ENCODE measurements around the gene ZPLD1.

- TF ChIP-seq, protein P1, sequence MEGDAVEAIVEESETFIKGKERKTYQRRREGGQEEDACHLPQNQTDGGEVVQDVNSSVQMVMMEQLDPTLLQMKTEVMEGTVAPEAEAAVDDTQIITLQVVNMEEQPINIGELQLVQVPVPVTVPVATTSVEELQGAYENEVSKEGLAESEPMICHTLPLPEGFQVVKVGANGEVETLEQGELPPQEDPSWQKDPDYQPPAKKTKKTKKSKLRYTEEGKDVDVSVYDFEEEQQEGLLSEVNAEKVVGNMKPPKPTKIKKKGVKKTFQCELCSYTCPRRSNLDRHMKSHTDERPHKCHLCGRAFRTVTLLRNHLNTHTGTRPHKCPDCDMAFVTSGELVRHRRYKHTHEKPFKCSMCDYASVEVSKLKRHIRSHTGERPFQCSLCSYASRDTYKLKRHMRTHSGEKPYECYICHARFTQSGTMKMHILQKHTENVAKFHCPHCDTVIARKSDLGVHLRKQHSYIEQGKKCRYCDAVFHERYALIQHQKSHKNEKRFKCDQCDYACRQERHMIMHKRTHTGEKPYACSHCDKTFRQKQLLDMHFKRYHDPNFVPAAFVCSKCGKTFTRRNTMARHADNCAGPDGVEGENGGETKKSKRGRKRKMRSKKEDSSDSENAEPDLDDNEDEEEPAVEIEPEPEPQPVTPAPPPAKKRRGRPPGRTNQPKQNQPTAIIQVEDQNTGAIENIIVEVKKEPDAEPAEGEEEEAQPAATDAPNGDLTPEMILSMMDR (IDR thresholded peaks at IDR 0.05; ENCODE audit: borderline replicate concordance, extremely low read depth, low read length, poor library complexity, severe bottlenecking): no peak
- TF ChIP-seq EZH2 (IDR thresholded peaks at IDR 0.05; ENCODE audit: borderline replicate concordance, low read depth, low read length, severe bottlenecking): no peak
Observed at GRCh38 chr3:102415553-102415952, 19.3 kb upstream of the ZPLD1 start.

All from DND-41 (cell line).